HEK293 (cell line): ENCODE measurements around the gene MPZL3.
"Not testable (repeated sequence)": the region's sequence is repeated elsewhere in the genome, so short reads cannot be mapped to it uniquely, and the experiment has no call there.

Source experiments
- CTCF ChIA-PET: fragments of 350-600 bp; formaldehyde crosslinking; extraction: SDS; loops from one replicate; lab custom pipeline; 2021; ENCODE audit warnings: antibody characterized with exemption; lab: Yijun Ruan, JAX
- POLR2A ChIA-PET: fragments of 300-600 bp; formaldehyde crosslinking; extraction: SDS; loops from one replicate; lab custom pipeline; 2020; ENCODE audit warnings: antibody characterized with exemption, inconsistent platforms; lab: Yijun Ruan, JAX
- H3K27ac ChIP-seq: fragments of 200-500 bp; sonication (Bioruptor generic); 2 replicates; pipeline ENCODE4 v1.5.1; 2014; ENCODE audit warnings: low read depth, low read length, control low read depth, inconsistent platforms; ENCODE audit errors: extremely low read depth
- H3K36me3 ChIP-seq, 2 experiments: fragments of 200-500 bp in 1 of 2; sonication (Bioruptor generic) in 1 of 2; 1 replicate in 1 of 2; 2 replicates in 1 of 2; pipeline ENCODE4 v1.5.1; 2014 to 2017; ENCODE audit warnings: inconsistent platforms in 2 of 2, low read length in 2 of 2; ENCODE audit not compliant: control insufficient read depth in 2 of 2, insufficient read depth in 1 of 2
- H3K4me1 ChIP-seq: fragments of 200-500 bp; sonication (Bioruptor generic); 2 replicates; pipeline ENCODE4 v1.5.1; 2014; ENCODE audit warnings: mild to moderate bottlenecking, low read length, inconsistent platforms; ENCODE audit not compliant: control insufficient read depth, insufficient read depth
- H3K4me3 ChIP-seq: 2 replicates; pipeline ENCODE4 v1.5.1; 2011; ENCODE audit warnings: low read depth, mild to moderate bottlenecking, control low read depth, low read length, moderate library complexity
- H3K9me3 ChIP-seq: fragments of 200-500 bp; sonication (Bioruptor generic); 2 replicates; pipeline ENCODE4 v1.5.1; 2014; ENCODE audit warnings: low read depth, low read length, inconsistent platforms; ENCODE audit not compliant: control insufficient read depth, insufficient read depth
- INSM2 ChIP-seq: fragments of 450-650 bp; formaldehyde crosslinking; IDR thresholded peaks from 2 replicates; pipeline ENCODE4 v1.5.1; 2016; ENCODE audit warnings: missing biosample characterization, missing genetic modification characterization
- PRDM6 ChIP-seq: fragments of 450-650 bp; formaldehyde crosslinking; IDR thresholded peaks from 2 replicates; pipeline ENCODE4 v1.5.1; 2017; ENCODE audit warnings: missing biosample characterization, missing genetic modification characterization
- ZBTB48 ChIP-seq: fragments of 450-650 bp; formaldehyde crosslinking; IDR thresholded peaks from 2 replicates; pipeline ENCODE4 v1.5.1; 2016; ENCODE audit warnings: missing biosample characterization, missing genetic modification characterization
- ZNF280D ChIP-seq: fragments of 450-650 bp; formaldehyde crosslinking; IDR thresholded peaks from 2 replicates; pipeline ENCODE4 v1.5.1; 2016; ENCODE audit warnings: missing biosample characterization, missing genetic modification characterization
- ZNF423 ChIP-seq: fragments of 450-650 bp; formaldehyde crosslinking; IDR thresholded peaks from 2 replicates; pipeline ENCODE4 v1.5.1; 2016; ENCODE audit warnings: missing biosample characterization, missing genetic modification characterization

The MPZL3 gene

GRCh38 chr11:118193910-118194566, 58.1 kb downstream of the MPZL3 start (continued):
- no peak for TF ChIP-seq INSM2
- TF ChIP-seq ZNF280D (tag by site-specific recombination), result no peak
- no peak for TF ChIP-seq PRDM6
- TF ChIP-seq ZNF423 (tag by site-specific recombination), result no peak

- H3K27ac ChIP-seq, POLR2A ChIA-PET, H3K4me3 ChIP-seq, H3K9me3 ChIP-seq, H3K36me3 ChIP-seq, H3K4me1 ChIP-seq: not testable (repeated sequence)
- CTCF ChIA-PET, result interaction anchor here (0.8 to 1.0 kb wide), 2 partner anchors 19 to 21 kb away, joined by 4 read pairs; no protein-coding TSS in a partner anchor
Observed at GRCh38 chr11:118192817-118193216, 59.3 kb downstream of the MPZL3 start.

GRCh38 chr11:118190942-118191506, 61.1 kb downstream of the MPZL3 start:
- POLR2A ChIA-PET, H3K4me3 ChIP-seq, H3K4me1 ChIP-seq, H3K36me3 ChIP-seq, H3K9me3 ChIP-seq, H3K27ac ChIP-seq: not testable (repeated sequence)
- CTCF ChIA-PET, result interaction anchor here (1.0 kb wide), 1 partner anchor 9 kb away, joined by 3 read pairs; no protein-coding TSS in a partner anchor

- H3K4me3 ChIP-seq, result no peak overlapping the region
- no peak overlapping the region for H3K27ac ChIP-seq
- no peaks in the 10 kb centered on the region for H3K4me1 ChIP-seq
- TF ChIP-seq ZBTB48, result no peak
- H3K36me3 ChIP-seq, result no peaks in the 10 kb centered on the region
- H3K9me3 ChIP-seq, result no peaks in the 10 kb centered on the region
- CTCF ChIA-PET, result interaction anchor here (1.4 kb wide), 1 partner anchor 12 kb away, joined by 4 read pairs; no protein-coding TSS in a partner anchor
- POLR2A ChIA-PET, result no interaction called here
Observed at GRCh38 chr11:118186346-118187107, 65.6 kb downstream of the MPZL3 start.
